Caco-2 (cell line): ENCODE data around the gene LRRC41. TPM values are rescaled to one million over a fixed set of nuclear protein-coding genes. Genes with fewer than 3 reads are reported as not detected.

ENCODE experiments used
- BruUV-seq: library from RNA; stranded (reverse); fragments of 400-500 nt; replicated peaks from 2 replicates; lab custom pipeline; 2021; lab: Mats Ljungman, UMichigan
- CTCF ChIA-PET: fragments of 300-600 bp; sonication (Branson Sonifier 250); formaldehyde crosslinking; loops from one replicate; lab custom pipeline; 2022; ENCODE audit warnings: antibody characterized with exemption; lab: Charles Lee
- POLR2A ChIA-PET: fragments of 300-600 bp; sonication (Branson Sonifier 250); formaldehyde crosslinking; loops from one replicate; lab custom pipeline; 2022; ENCODE audit warnings: antibody characterized with exemption; lab: Charles Lee
- DNase-seq, 2 experiments: peaks; one replicate each; pipeline versions ENCODE4 v3.0.0 to v3.0.0-alpha.2; 2020 to 2022
- H3K27me3 ChIP-seq: replicated peaks from 2 replicates; pipeline ENCODE4 v1.6.0; 2011; ENCODE audit warnings: low read length; ENCODE audit not compliant: control insufficient read depth, insufficient read depth
- H3K36me3 ChIP-seq: 2 replicates; pipeline ENCODE4 v1.5.1; 2011; ENCODE audit warnings: low read length; ENCODE audit not compliant: control insufficient read depth, insufficient read depth
- H3K4me1 ChIP-seq: fragments of 250-450 bp; sonication (Bioruptor Pico); 2 replicates; pipeline ENCODE4 v1.5.1; 2020; ENCODE audit warnings: mild to moderate bottlenecking
- H3K4me3 ChIP-seq: 2 replicates; pipeline ENCODE4 v1.5.1; 2011; ENCODE audit warnings: low read depth, mild to moderate bottlenecking, control low read depth, low read length
- H3K9me3 ChIP-seq: fragments of 250-450 bp; sonication (Bioruptor Pico); 2 replicates; pipeline ENCODE4 v1.5.1; 2020; ENCODE audit warnings: mild to moderate bottlenecking, moderate library complexity
- H3K27ac Mint-ChIP-seq: one replicate; pipeline ENCODE4 v1.8.0; 2022; ENCODE audit warnings: mixed read lengths; ENCODE audit not compliant: unreplicated experiment
- H3K27me3 Mint-ChIP-seq: one replicate; pipeline ENCODE4 v1.8.0; 2022; ENCODE audit warnings: mixed read lengths; ENCODE audit not compliant: insufficient read depth, unreplicated experiment
- H3K36me3 Mint-ChIP-seq: one replicate; pipeline ENCODE4 v1.8.0; 2022; ENCODE audit warnings: mild to moderate bottlenecking, mixed read lengths; ENCODE audit not compliant: insufficient read depth, unreplicated experiment
- H3K4me1 Mint-ChIP-seq: one replicate; pipeline ENCODE4 v1.8.0; 2022; ENCODE audit warnings: low read depth, mixed read lengths; ENCODE audit not compliant: unreplicated experiment
- H3K4me3 Mint-ChIP-seq: one replicate; pipeline ENCODE4 v1.8.0; 2022; ENCODE audit warnings: mild to moderate bottlenecking, moderate library complexity, mixed read lengths; ENCODE audit not compliant: unreplicated experiment
- H3K9me3 Mint-ChIP-seq: one replicate; pipeline ENCODE4 v1.8.0; 2022; ENCODE audit warnings: mixed read lengths; ENCODE audit not compliant: unreplicated experiment
- CTCF ChIP-seq, 2 experiments: fragments of 200-600 bp in 1 of 2; IDR thresholded peaks; 1 replicate in 1 of 2; 2 replicates in 1 of 2; pipeline versions ENCODE4 v1.5.1 to v1.8.0; 2011 to 2022; ENCODE audit warnings: antibody characterized with exemption in 1 of 2, control low read depth in 1 of 2, inconsistent platforms in 1 of 2, low read depth in 1 of 2, low read length in 1 of 2, mild to moderate bottlenecking in 1 of 2, moderate library complexity in 1 of 2; ENCODE audit not compliant: insufficient read depth in 1 of 2, severe bottlenecking in 1 of 2, unreplicated experiment in 1 of 2
- intact Hi-C: fragments of 100-400 bp; cut with micrococcal nuclease; formaldehyde crosslinking; loops from one replicate; pipeline ENCODE4 v1.10.0; 2022; ENCODE audit not compliant: unreplicated experiment
- total RNA-seq: library from RNA; stranded (reverse); gene quantifications from 2 replicates; pipeline ENCODE4 v1.2.3, GENCODE V29; 2022

The LRRC41 gene
- total RNA-seq, 1 experiment from 2014 or later: 41.7 TPM

- POLR2A ChIA-PET: interaction anchor here (0.8 kb wide), 1 partner anchor 35 kb away, joined by 4 read pairs; no protein-coding TSS in a partner anchor
- no peak for DNase-seq
- no peaks in the 10 kb centered on the region for H3K27me3 ChIP-seq
- H3K4me1 ChIP-seq: peaks cover 11% of the 10 kb centered on the region
- BruUV-seq: no TSS peak
- peaks cover 24% of the 10 kb centered on the region for H3K4me1 Mint-ChIP-seq
- H3K4me3 ChIP-seq: no peak overlapping the region
- H3K27me3 Mint-ChIP-seq: no peaks in the 10 kb centered on the region
- H3K9me3 Mint-ChIP-seq: no peaks in the 10 kb centered on the region
- no peak overlapping the region for H3K4me3 Mint-ChIP-seq
- peaks cover 95% of the 10 kb centered on the region for H3K36me3 Mint-ChIP-seq
- CTCF ChIA-PET: no interaction called here
- no peak overlapping the region for H3K27ac Mint-ChIP-seq
- intact Hi-C loops: loop anchor here (10.0 kb wide), 1 partner anchor 65 kb away; the partner anchor contains the start of gene NSUN4
- no peaks in the 10 kb centered on the region for H3K9me3 ChIP-seq
- no peaks in the 10 kb centered on the region; the same call in 1 of the 2 replicates for H3K36me3 ChIP-seq
- no peak for TF ChIP-seq CTCF (IDR thresholded peaks at IDR 0.05; ENCODE audit: insufficient read depth in 1 of 2, low read depth in 1 of 2, low read length in 1 of 2, severe bottlenecking in 1 of 2, unreplicated experiment in 1 of 2)
Measured at GRCh38 chr1:46280092-46280491, 23.3 kb downstream of the LRRC41 start.

- no peak for TF ChIP-seq CTCF (IDR thresholded peaks at IDR 0.05; ENCODE audit: insufficient read depth in 1 of 2, low read depth in 1 of 2, low read length in 1 of 2, severe bottlenecking in 1 of 2, unreplicated experiment in 1 of 2)
- DNase-seq: no peak
- Mint-ChIP-seq H3K27me3 (no peaks in the 10 kb centered on the region), H3K9me3 (no peaks in the 10 kb centered on the region), H3K36me3 (peaks cover 97% of the 10 kb centered on the region), H3K27ac (no peak overlapping the region), H3K4me3 (no peak overlapping the region), H3K4me1 (peaks cover 11% of the 10 kb centered on the region)
- ChIA-PET CTCF (no interaction called here), POLR2A (no interaction called here)
- BruUV-seq: TSS peak; percentile 11
- H3K27me3 ChIP-seq: no peaks in the 10 kb centered on the region
- intact Hi-C loops: no loop called here
- H3K36me3 ChIP-seq: no peaks in the 10 kb centered on the region; the same call in 1 of the 2 replicates
- H3K9me3 ChIP-seq: no peaks in the 10 kb centered on the region
- H3K4me3 ChIP-seq: no peak overlapping the region
- no peaks in the 10 kb centered on the region for H3K4me1 ChIP-seq
Measured at GRCh38 chr1:46278807-46279206, 24.6 kb downstream of the LRRC41 start.

- CTCF ChIA-PET: no interaction called here
- Histone ChIP-seq H3K4me3 (no peak overlapping the region), H3K36me3 (peaks cover 1% of the 10 kb centered on the region; the same call in 1 of the 2 replicates), H3K27me3 (no peaks in the 10 kb centered on the region), H3K9me3 (no peaks in the 10 kb centered on the region), H3K4me1 (no peaks in the 10 kb centered on the region)
- no peak overlapping the region for H3K4me3 Mint-ChIP-seq
- H3K9me3 Mint-ChIP-seq: no peaks in the 10 kb centered on the region
- no peak for TF ChIP-seq CTCF (IDR thresholded peaks at IDR 0.05; ENCODE audit: insufficient read depth in 1 of 2, low read depth in 1 of 2, low read length in 1 of 2, severe bottlenecking in 1 of 2, unreplicated experiment in 1 of 2)
- POLR2A ChIA-PET: no interaction called here
- no peak for DNase-seq
- H3K27ac Mint-ChIP-seq: no peak overlapping the region
- peaks cover 1% of the 10 kb centered on the region for H3K4me1 Mint-ChIP-seq
- intact Hi-C loops: no loop called here
- BruUV-seq: TSS peak; percentile 18
- H3K27me3 Mint-ChIP-seq: no peaks in the 10 kb centered on the region
- H3K36me3 Mint-ChIP-seq: peaks cover 98% of the 10 kb centered on the region
Measured at GRCh38 chr1:46277658-46278373, 25.6 kb downstream of the LRRC41 start.
